NCI-H146 treated with DMSO at 0.1 percent for 48 hours (cell line): ENCODE data around the gene ZNF383.
"Not testable (repeated sequence)": the region's sequence is repeated elsewhere in the genome, so short reads cannot be mapped to it uniquely, and the experiment has no call there.

ENCODE experiments used
- DNase-seq: peaks from one replicate; lab custom pipeline; 2025; ENCODE audit not compliant: unreplicated experiment; lab: John Stamatoyannopoulos, UW

ZNF383 gene

GRCh38 chr19:37217775-37218591, at the start of gene ZNF383:
Gene ZNF383 (plus strand): TSS chr19:37218214. CDS start chr19:37230454, 12,240 bp downstream.
- peak; percentile 90 for DNase-seq

- DNase-seq, result peak; percentile 98
Measured at GRCh38 chr19:37172368-37173366, 45.3 kb upstream of the ZNF383 start, which contains the start of gene ZNF585A. Gene ZNF585A (minus strand): TSS chr19:37172695. CDS start chr19:37169910, 2,785 bp downstream.

- not testable (repeated sequence) for DNase-seq
Measured at GRCh38 chr19:37186071-37186470, 31.9 kb upstream of the ZNF383 start.

- DNase-seq, result not testable (repeated sequence)
Measured at GRCh38 chr19:37195248-37195647, 22.8 kb upstream of the ZNF383 start.

- not testable (repeated sequence) for DNase-seq
Measured at GRCh38 chr19:37197115-37197514, 20.9 kb upstream of the ZNF383 start.

GRCh38 chr19:37197768-37198167, 20.2 kb upstream of the ZNF383 start:
- no peak for DNase-seq

- DNase-seq, result no peak
Measured at GRCh38 chr19:37217480-37217774, 587 bp upstream of the ZNF383 start.

GRCh38 chr19:37218592-37218935, 550 bp downstream of the ZNF383 start:
- no peak for DNase-seq

- no peak for DNase-seq
Measured at GRCh38 chr19:37220383-37220782, 2.4 kb downstream of the ZNF383 start.

GRCh38 chr19:37221136-37221535, 3.1 kb downstream of the ZNF383 start:
- no peak for DNase-seq

- DNase-seq, result no peak
Measured at GRCh38 chr19:37226248-37226647, 8.2 kb downstream of the ZNF383 start.

- no peak for DNase-seq
Measured at GRCh38 chr19:37227996-37228395, 10.0 kb downstream of the ZNF383 start.

GRCh38 chr19:37243206-37243632, 25.2 kb downstream of the ZNF383 start:
- no peak for DNase-seq

GRCh38 chr19:37251308-37252229, 33.6 kb downstream of the ZNF383 start:
- DNase-seq, result peak; percentile 80

- not testable (repeated sequence) for DNase-seq
Measured at GRCh38 chr19:37263028-37263427, 45.0 kb downstream of the ZNF383 start.

- DNase-seq, result not testable (repeated sequence)
Measured at GRCh38 chr19:37267005-37267404, 49.0 kb downstream of the ZNF383 start.

- DNase-seq, result not testable (repeated sequence)
Measured at GRCh38 chr19:37267755-37268154, 49.7 kb downstream of the ZNF383 start.

GRCh38 chr19:37280656-37281055, 62.6 kb downstream of the ZNF383 start:
- not testable (repeated sequence) for DNase-seq

- DNase-seq, result not testable (repeated sequence)
Measured at GRCh38 chr19:37284020-37284419, 66.0 kb downstream of the ZNF383 start.

- DNase-seq, result not testable (repeated sequence)
Measured at GRCh38 chr19:37289229-37289628, 71.2 kb downstream of the ZNF383 start.
